Fibroblast of skin of scalp (primary cell): ENCODE measurements around the gene BTBD18.

Experiments used
- DNase-seq: peaks from one replicate; pipeline ENCODE4 v3.0.0-alpha.2; 2013

The BTBD18 gene

GRCh38 chr11:57773026-57773598 is 21.5 kb upstream of the BTBD18 start:
- DNase-seq: peak; percentile 15

GRCh38 chr11:57772562-57772961 is 20.9 kb upstream of the BTBD18 start:
- peak; percentile 39 for DNase-seq

GRCh38 chr11:57771365-57771764 is 19.7 kb upstream of the BTBD18 start:
- no peak for DNase-seq

- no peak for DNase-seq
Observed at GRCh38 chr11:57770793-57771192, 19.2 kb upstream of the BTBD18 start.

GRCh38 chr11:57764972-57765371 is 13.4 kb upstream of the BTBD18 start:
- no peak for DNase-seq

GRCh38 chr11:57764566-57764965 is 12.9 kb upstream of the BTBD18 start:
- DNase-seq: no peak

- DNase-seq: no peak
Observed at GRCh38 chr11:57764021-57764420, 12.4 kb upstream of the BTBD18 start.

- peak; percentile 46 for DNase-seq
Observed at GRCh38 chr11:57763568-57763967, 11.9 kb upstream of the BTBD18 start.

GRCh38 chr11:57762235-57762861 is 10.7 kb upstream of the BTBD18 start:
- DNase-seq: no peak

GRCh38 chr11:57761301-57762234 is 9.9 kb upstream of the BTBD18 start, which contains the start of gene CTNND1:
Gene CTNND1 (plus strand): TSS chr11:57761802. CDS start chr11:57791479, 29,677 bp downstream.
- peak; percentile 98 for DNase-seq

GRCh38 chr11:57758174-57758573 is 6.6 kb upstream of the BTBD18 start:
- no peak for DNase-seq

- DNase-seq: no peak
Observed at GRCh38 chr11:57752954-57753353, 1.3 kb upstream of the BTBD18 start.

- DNase-seq: no peak
Observed at GRCh38 chr11:57751176-57751575, 443 bp downstream of the BTBD18 start.

GRCh38 chr11:57746920-57747319 is 4.7 kb downstream of the BTBD18 start:
- DNase-seq: no peak

GRCh38 chr11:57745206-57745605 is 6.4 kb downstream of the BTBD18 start:
- DNase-seq: no peak

GRCh38 chr11:57744357-57744756 is 7.3 kb downstream of the BTBD18 start:
- DNase-seq: no peak

- DNase-seq: no peak
Observed at GRCh38 chr11:57742087-57742452, 9.5 kb downstream of the BTBD18 start.

- DNase-seq: peak; percentile 97
Observed at GRCh38 chr11:57741132-57742086, 10.2 kb downstream of the BTBD18 start, which contains the start of gene SELENOH. Gene SELENOH (plus strand): TSS chr11:57741491. CDS start chr11:57741596, 105 bp downstream.

GRCh38 chr11:57735619-57736298 is 15.9 kb downstream of the BTBD18 start:
- no peak for DNase-seq

GRCh38 chr11:57732661-57733060 is 19.0 kb downstream of the BTBD18 start:
- no peak for DNase-seq

GRCh38 chr11:57729479-57729878 is 22.1 kb downstream of the BTBD18 start:
- DNase-seq: no peak

GRCh38 chr11:57728829-57729228 is 22.8 kb downstream of the BTBD18 start:
- no peak for DNase-seq
